ENCODE data around the gene RTCA. TPM values are rescaled to one million over a fixed set of nuclear protein-coding genes. Genes with fewer than 3 reads are reported as not detected.

The RTCA gene
- total RNA-seq, 4 donors from 2014 or later, result 22.3 to 32.8 (median 24.8) TPM

GRCh38 chr1:100268202-100268601 is 2.2 kb downstream of the RTCA start:
- Histone ChIP-seq H3K27ac (no peak overlapping the region), H3K4me3 (no peak overlapping the region), H3K4me1 (peaks cover 15 to 19% of the 10 kb centered on the region in 2 donors), H3K27me3 (no peaks in the 10 kb centered on the region), H3K36me3 (peaks cover 0 to 67% of the 10 kb centered on the region in 2 donors), H3K9me3 (no peaks in the 10 kb centered on the region)
- TF ChIP-seq POLR2A (IDR thresholded peaks at IDR 0.05), result no peak
- intact Hi-C loops (cut with DNase I; ENCODE audit: low total_unique reads), result loop anchor here (5.0 kb wide), 1 partner anchor 91 kb away; the partner anchor contains the start of gene LRRC39
- ATAC-seq (no peak), DNase-seq (no peak)
- in situ Hi-C loops (cut with MboI; ENCODE audit: low sequenced_read_pairs in 4 of 4), result no loop called here

DNA sequence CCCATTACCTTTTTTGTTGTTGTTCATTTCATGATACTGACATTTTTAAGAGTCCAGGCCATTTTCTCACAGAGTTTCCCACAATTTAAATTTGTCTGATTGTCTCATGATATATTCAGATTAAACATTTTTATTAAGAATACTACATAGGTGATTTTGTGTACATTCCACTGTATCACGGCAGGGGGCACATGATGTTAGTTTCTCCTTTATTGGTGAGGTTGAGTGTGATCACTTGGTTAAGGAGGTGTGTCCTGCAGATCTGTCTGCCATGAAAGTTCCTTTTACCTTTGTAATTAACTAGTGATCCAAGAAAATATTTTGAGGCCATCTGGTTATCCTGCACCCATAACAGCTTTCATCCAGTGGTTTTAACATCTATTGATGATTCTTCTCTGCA is 11.8 kb downstream of the RTCA start:
- in situ Hi-C loops (cut with MboI; ENCODE audit: low sequenced_read_pairs in 4 of 4) (loop anchor here in 1 of 4 donors (25.0 kb wide), 1 partner anchor 184 kb away; no protein-coding TSS in a partner anchor), intact Hi-C loops (cut with DNase I; ENCODE audit: low total_unique reads) (no loop called here)
- no peak for TF ChIP-seq CTCF (IDR thresholded peaks at IDR 0.05 in 4 of 5, conservative IDR thresholded peaks at IDR 0.05 in 1 of 5)
- no peak for TF ChIP-seq POLR2A (IDR thresholded peaks at IDR 0.05)
- H3K4me3 ChIP-seq, result no peak overlapping the region
- DNase-seq (no peak), ATAC-seq (no peak)
- no peaks in the 10 kb centered on the region for H3K27me3 ChIP-seq
- H3K27ac ChIP-seq, result no peak overlapping the region
- peaks cover 15% of the 10 kb centered on the region in 2 donors for H3K4me1 ChIP-seq
- H3K36me3 ChIP-seq, result peaks cover 3 to 68% of the 10 kb centered on the region in 2 donors
- no peaks in the 10 kb centered on the region for H3K9me3 ChIP-seq

- TF ChIP-seq CTCF (IDR thresholded peaks at IDR 0.05 in 4 of 5, conservative IDR thresholded peaks at IDR 0.05 in 1 of 5) (no peak), POLR2A (IDR thresholded peaks at IDR 0.05) (no peak)
These were observed 13.4 kb downstream of the RTCA start for GRCh38 chr1:100279358-100279923.

GRCh38 chr1:100279954-100280682 is 14.1 kb downstream of the RTCA start:
- Histone ChIP-seq H3K27me3 (no peaks in the 10 kb centered on the region), H3K4me1 (peaks cover 15% of the 10 kb centered on the region in 2 donors), H3K27ac (peak overlapping the region in 3 of 4 donors; percentile 0 to 39 (median 13)), H3K9me3 (no peaks in the 10 kb centered on the region), H3K4me3 (no peak overlapping the region), H3K36me3 (peaks cover 3 to 56% of the 10 kb centered on the region in 2 donors)
- TF ChIP-seq CTCF (IDR thresholded peaks at IDR 0.05 in 4 of 5, conservative IDR thresholded peaks at IDR 0.05 in 1 of 5) (no peak), POLR2A (IDR thresholded peaks at IDR 0.05) (no peak)
- in situ Hi-C loops (cut with MboI; ENCODE audit: low sequenced_read_pairs in 4 of 4) (loop anchor here in 1 of 4 donors (25.0 kb wide), 1 partner anchor 182 kb away; no protein-coding TSS in a partner anchor), intact Hi-C loops (cut with DNase I; ENCODE audit: low total_unique reads) (no loop called here)
- DNase-seq (no peak), ATAC-seq (no peak)

More at GRCh38 chr1:100279358-100279923, 13.4 kb downstream of the RTCA start:
- in situ Hi-C loops (cut with MboI; ENCODE audit: low sequenced_read_pairs in 4 of 4), result loop anchor here in 1 of 4 donors (25.0 kb wide), 1 partner anchor 183 kb away; no protein-coding TSS in a partner anchor
- H3K4me3 ChIP-seq, result no peak overlapping the region
- no peak for DNase-seq
- peaks cover 15% of the 10 kb centered on the region in 2 donors for H3K4me1 ChIP-seq
- peak overlapping the region in 3 of 4 donors; percentile 0 to 39 (median 13) for H3K27ac ChIP-seq
- H3K9me3 ChIP-seq, result no peaks in the 10 kb centered on the region
- no peak for ATAC-seq
- H3K36me3 ChIP-seq, result peaks cover 3 to 56% of the 10 kb centered on the region in 2 donors
- intact Hi-C loops (cut with DNase I; ENCODE audit: low total_unique reads), result no loop called here
- H3K27me3 ChIP-seq, result no peaks in the 10 kb centered on the region

DNA sequence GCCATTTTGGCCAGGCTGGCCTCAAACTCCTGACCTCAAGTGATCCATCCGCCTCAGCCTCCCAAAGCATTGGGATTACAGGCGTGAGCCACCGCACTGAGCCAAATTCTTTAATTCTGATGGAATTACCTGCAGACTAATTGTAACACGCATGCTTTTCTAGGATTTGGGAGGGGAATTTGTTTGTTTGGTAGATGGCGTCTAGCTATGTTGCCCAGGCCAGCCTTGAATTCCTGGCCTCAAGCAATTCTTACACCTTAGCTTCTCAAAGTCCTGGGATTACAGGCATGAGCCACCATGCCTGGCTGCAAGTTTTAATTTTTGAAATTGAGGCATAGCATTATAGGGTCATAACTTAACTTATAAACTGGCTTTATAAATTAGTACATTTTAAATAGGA is 18.6 kb downstream of the RTCA start:
- ATAC-seq, result no peak
- Histone ChIP-seq H3K27me3 (no peaks in the 10 kb centered on the region), H3K36me3 (peaks cover 0 to 54% of the 10 kb centered on the region in 2 donors), H3K4me3 (no peak overlapping the region), H3K27ac (no peak overlapping the region), H3K9me3 (no peaks in the 10 kb centered on the region), H3K4me1 (peaks cover 11 to 12% of the 10 kb centered on the region in 2 donors)
- TF ChIP-seq CTCF (IDR thresholded peaks at IDR 0.05 in 4 of 5, conservative IDR thresholded peaks at IDR 0.05 in 1 of 5) (no peak), POLR2A (IDR thresholded peaks at IDR 0.05) (no peak)
- intact Hi-C loops (cut with DNase I; ENCODE audit: low total_unique reads) (no loop called here), in situ Hi-C loops (cut with MboI; ENCODE audit: low sequenced_read_pairs in 4 of 4) (loop anchor here in 1 of 4 donors (25.0 kb wide), 1 partner anchor 178 kb away; no protein-coding TSS in a partner anchor)
- no peak for DNase-seq

All from gastrocnemius medialis (tissue), 4 donors.